HCT116 (cell line): ENCODE results near the gene HSF4. TPM values are rescaled to one million over a fixed set of nuclear protein-coding genes. Genes with fewer than 3 reads are reported as not detected.

ENCODE experiments used
- ATAC-seq: fragments of 200-7000 bp; cut with Tn5 transposase; 2 replicates; pipeline ENCODE4 v1.9.1; 2020; ENCODE audit warnings: mild to moderate bottlenecking, moderate library complexity
- BruUV-seq: library from RNA; stranded (reverse); fragments of 400-500 nt; replicated peaks from 2 replicates; lab custom pipeline; 2021; lab: Mats Ljungman, UMichigan
- CTCF ChIA-PET: fragments of 300-600 bp; sonication (Branson Sonifier 250); formaldehyde crosslinking; loops from one replicate; lab custom pipeline; 2021; ENCODE audit warnings: antibody characterized with exemption; lab: Charles Lee
- POLR2A ChIA-PET: fragments of 300-600, 350-600 bp; sonication (Branson Sonifier 250); formaldehyde crosslinking; loops from one replicate; lab custom pipeline; 2021; ENCODE audit warnings: antibody characterized with exemption; lab: Charles Lee
- RAD21 ChIA-PET, 2 experiments: fragments of 300-600 bp; sonication (Branson Sonifier 250); formaldehyde crosslinking; loops; one replicate each; lab custom pipeline; 2023; ENCODE audit warnings: low total read pairs in 2 of 2; ENCODE audit not compliant: uncharacterized antibody in 2 of 2, unreplicated experiment in 2 of 2, low non-redundant PET in 1 of 2; lab: Charles Lee
- DNase-seq: peaks from one replicate; pipeline ENCODE4 v3.0.0-alpha.2; 2010; ENCODE audit warnings: low read depth, low spot score
- H2AFZ ChIP-seq: fragments of 200-600 bp; shearing (Covaris generic), sonication (generic); 2 replicates; pipeline ENCODE4 v1.6.1; 2017; ENCODE audit warnings: low read depth, mixed run types, mixed read lengths, antibody characterized with exemption, low read length; ENCODE audit not compliant: poor library complexity, severe bottlenecking
- H3K27ac ChIP-seq: 2 replicates; pipeline ENCODE4 v1.5.1; 2012; ENCODE audit warnings: low read depth, low read length
- H3K27me3 ChIP-seq: fragments of 200-600 bp; sonication (generic); 2 replicates; pipeline ENCODE4 v1.6.1; 2016; ENCODE audit warnings: mixed run types, low read length, mixed read lengths; ENCODE audit not compliant: insufficient read depth
- H3K36me3 ChIP-seq, 2 experiments: fragments of 200-500 bp in 1 of 2; fragments of 200-600 bp in 1 of 2; sonication (Bioruptor generic) in 1 of 2; sonication (generic) in 1 of 2; 2 replicates each; pipeline versions ENCODE4 v1.5.1 to v1.6.1; 2014 to 2016; ENCODE audit warnings: low read length in 2 of 2, inconsistent platforms in 1 of 2, mixed read lengths in 1 of 2, mixed run types in 1 of 2; ENCODE audit not compliant: insufficient read depth in 2 of 2, control insufficient read depth in 1 of 2
- H3K4me1 ChIP-seq, 2 experiments: fragments of 200-600 bp in 1 of 2; sonication (generic) in 1 of 2; 2 replicates each; pipeline versions ENCODE4 v1.5.1 to v1.6.1; 2012 to 2017; ENCODE audit warnings: low read length in 2 of 2, inconsistent platforms in 1 of 2, mild to moderate bottlenecking in 1 of 2, mixed read lengths in 1 of 2, mixed run types in 1 of 2, moderate library complexity in 1 of 2; ENCODE audit not compliant: insufficient read depth in 2 of 2, control insufficient read depth in 1 of 2
- H3K4me2 ChIP-seq: fragments of 200-600 bp; sonication (generic); 2 replicates; pipeline ENCODE4 v1.6.1; 2017; ENCODE audit warnings: mixed run types, low read length, mixed read lengths
- H3K4me3 ChIP-seq, 2 experiments: fragments of 200-600 bp in 1 of 2; sonication (generic) in 1 of 2; replicated peaks in 1 of 2; 2 replicates each; pipeline ENCODE4 v1.5.1; 2011 to 2016; ENCODE audit warnings: low read length in 2 of 2, control low read depth in 1 of 2, low read depth in 1 of 2, mild to moderate bottlenecking in 1 of 2, mixed read lengths in 1 of 2, mixed run types in 1 of 2
- H3K79me2 ChIP-seq: fragments of 200-600 bp; sonication (generic); 2 replicates; pipeline ENCODE4 v1.6.1; 2017; ENCODE audit warnings: mild to moderate bottlenecking, mixed run types, low read length, moderate library complexity, mixed read lengths; ENCODE audit not compliant: insufficient read depth
- H3K9ac ChIP-seq: fragments of 200-600 bp; sonication (generic); 2 replicates; pipeline ENCODE4 v1.6.1; 2016; ENCODE audit warnings: low read length, mixed read lengths
- H3K9me2 ChIP-seq: fragments of 200-600 bp; sonication (generic), shearing (Covaris generic); 2 replicates; pipeline ENCODE4 v1.6.1; 2017; ENCODE audit warnings: mixed run types, mild to moderate bottlenecking, moderate library complexity; ENCODE audit not compliant: insufficient read depth
- H3K9me3 ChIP-seq, 2 experiments: fragments of 200-500 bp in 1 of 2; fragments of 200-600 bp in 1 of 2; sonication (Bioruptor generic) in 1 of 2; sonication (generic) in 1 of 2; 2 replicates each; pipeline ENCODE4 v1.6.1; 2014 to 2017; ENCODE audit warnings: low read length in 2 of 2, mixed read lengths in 2 of 2, inconsistent platforms in 1 of 2, low read depth in 1 of 2, mild to moderate bottlenecking in 1 of 2, mixed run types in 1 of 2, moderate library complexity in 1 of 2; ENCODE audit not compliant: control insufficient read depth in 1 of 2, insufficient read depth in 1 of 2
- H4K20me1 ChIP-seq: fragments of 200-600 bp; sonication (generic), shearing (Covaris generic); 2 replicates; pipeline ENCODE4 v1.6.1; 2017; ENCODE audit warnings: mixed run types, mild to moderate bottlenecking, moderate library complexity; ENCODE audit not compliant: insufficient read depth
- CBX3 ChIP-seq: IDR thresholded peaks from 2 replicates; pipeline ENCODE4 v1.6.1; 2012; ENCODE audit warnings: low read depth
- CEBPB ChIP-seq: IDR thresholded peaks from 2 replicates; pipeline ENCODE4 v1.6.1; 2012; ENCODE audit warnings: low read depth
- CTCF ChIP-seq, 3 experiments: fragments of 200-600 bp in 1 of 3; sonication (generic) in 1 of 3; IDR thresholded peaks in 2 of 3; conservative IDR thresholded peaks in 1 of 3; 2 replicates each; pipeline ENCODE4 v1.5.1; 2012 to 2017; ENCODE audit warnings: low read depth in 2 of 3, low read length in 2 of 3, antibody characterized with exemption in 1 of 3, borderline replicate concordance in 1 of 3, control low read depth in 1 of 3, mild to moderate bottlenecking in 1 of 3, mixed read lengths in 1 of 3, mixed run types in 1 of 3, moderate library complexity in 1 of 3; ENCODE audit not compliant: insufficient read depth in 1 of 3
- EGR1 ChIP-seq: IDR thresholded peaks from 2 replicates; pipeline ENCODE4 v1.6.1; 2012; ENCODE audit warnings: low read depth
- ELF1 ChIP-seq: IDR thresholded peaks from 2 replicates; pipeline ENCODE4 v1.6.1; 2012; ENCODE audit warnings: low read depth, borderline replicate concordance
- EZH2 ChIP-seq: fragments of 200-600 bp; sonication (generic); IDR thresholded peaks from 2 replicates; pipeline ENCODE4 v1.6.1; 2017; ENCODE audit warnings: antibody characterized with exemption, mixed run types
- FOSL1 ChIP-seq: IDR thresholded peaks from 2 replicates; pipeline ENCODE4 v1.6.1; 2012; ENCODE audit warnings: low read depth
- JUND ChIP-seq: IDR thresholded peaks from 2 replicates; pipeline ENCODE4 v1.6.1; 2012
- POLR2A ChIP-seq: IDR thresholded peaks from 2 replicates; pipeline ENCODE4 v1.7.0; 2011; ENCODE audit warnings: borderline replicate concordance; ENCODE audit not compliant: insufficient read depth, insufficient read length; ENCODE audit errors: extremely low read depth
- POLR2AphosphoS5 ChIP-seq: IDR thresholded peaks from 2 replicates; pipeline ENCODE4 v1.6.1; 2011; ENCODE audit warnings: mild to moderate bottlenecking, low read depth, low read length, moderate library complexity
- RAD21 ChIP-seq: IDR thresholded peaks from 2 replicates; pipeline ENCODE4 v1.6.1; 2012; ENCODE audit warnings: low read depth, mild to moderate bottlenecking
- REST ChIP-seq: IDR thresholded peaks from 2 replicates; pipeline ENCODE4 v1.6.1; 2012; ENCODE audit warnings: low read depth
- SIN3A ChIP-seq: IDR thresholded peaks from 2 replicates; pipeline ENCODE4 v1.6.1; 2012; ENCODE audit warnings: low read depth
- SP1 ChIP-seq: IDR thresholded peaks from 2 replicates; pipeline ENCODE4 v1.6.1; 2012; ENCODE audit warnings: low read depth
- TCF7L2 ChIP-seq: IDR thresholded peaks from 2 replicates; pipeline ENCODE4 v1.7.0; 2011; ENCODE audit warnings: borderline replicate concordance, inconsistent platforms; ENCODE audit not compliant: insufficient read depth, insufficient read length; ENCODE audit errors: extremely low read depth
- ZBTB33 ChIP-seq: IDR thresholded peaks from 2 replicates; pipeline ENCODE4 v1.6.1; 2011; ENCODE audit warnings: mild to moderate bottlenecking, low read length, moderate library complexity; ENCODE audit not compliant: insufficient replicate concordance; ENCODE audit errors: extremely low read depth
- ZFX ChIP-seq: fragments of 450-650 bp; IDR thresholded peaks from 2 replicates; pipeline ENCODE4 v1.6.1; 2017
- intact Hi-C: fragments of 100-400 bp; cut with micrococcal nuclease; formaldehyde crosslinking; loops from 2 replicates; pipeline ENCODE4 v1.10.0; 2022
- total RNA-seq: library from RNA; stranded (reverse); gene quantifications from one replicate; pipeline ENCODE4 v1.2.1, GENCODE V29; 2021; ENCODE audit not compliant: unreplicated experiment

The HSF4 gene
- total RNA-seq, 1 experiment from 2014 or later: 46.6 TPM

- Histone ChIP-seq H3K27me3 (no peaks in the 10 kb centered on the region), H3K79me2 (peaks cover 11% of the 10 kb centered on the region), H3K9me2 (no peaks in the 10 kb centered on the region), H3K4me3 (peak overlapping the region; percentile 68 to 71; a peak in 2 of 4 replicates), H3K9me3 (no peaks in the 10 kb centered on the region), H3K4me1 (peaks cover 13 to 46% of the 10 kb centered on the region in 2 experiments; a peak in 3 of 4 replicates), H3K9ac (peak overlapping the region; percentile 79; the same call in 1 of the 2 replicates), H3K36me3 (no peaks in the 10 kb centered on the region), H3K4me2 (peak overlapping the region; percentile 82), H4K20me1 (no peaks in the 10 kb centered on the region), H3K27ac (peak overlapping the region; percentile 95), H2AFZ (no peak overlapping the region)
- BruUV-seq: no TSS peak
- intact Hi-C loops: no loop called here
- TF ChIP-seq SP1 (no peak), TCF7L2 (no peak), RAD21 (no peak), EZH2 (no peak), ELF1 (no peak), SIN3A (no peak), POLR2A (no peak), CEBPB (no peak), JUND (no peak), POLR2AphosphoS5 (no peak), CBX3 (no peak), ZFX (no peak), FOSL1 (no peak), REST (no peak), CTCF (IDR thresholded peaks at IDR 0.05 in 2 of 3, conservative IDR thresholded peaks at IDR 0.05 in 1 of 3; ENCODE audit: borderline replicate concordance in 1 of 3, insufficient read depth in 1 of 3, low read depth in 2 of 3, low read length in 2 of 3) (no peak), ZBTB33 (no peak), EGR1 (no peak)
- no peak for DNase-seq
- ChIA-PET POLR2A (interaction anchor here (1.5 kb wide), 1 partner anchor 42 kb away, joined by 3 read pairs; the partner anchor contains the start of gene TMEM208), CTCF (interaction anchor here (0.9 to 1.5 kb wide), 11 partner anchors 14 to 289 kb away, joined by 3 to 12 read pairs (median 5); partner anchors contain the start of genes ELMO3 and NOL3), RAD21 (interaction anchor here in 1 of 2 experiments (1.2 kb wide), 2 partner anchors 155 to 166 kb away, joined by 3 to 16 read pairs; no protein-coding TSS in a partner anchor)
- no peak for ATAC-seq
These were observed 20.0 kb downstream of the HSF4 start for GRCh38 chr16:67184453-67184994.
